HG02763 (cell line): ENCODE measurements around the gene CRMP1.

ENCODE experiments used
- ATAC-seq: cut with Tn5 transposase; IDR thresholded peaks from one replicate; pipeline ENCODE4 v1.9.1; 2021; ENCODE audit warnings: mild to moderate bottlenecking, moderate library complexity; ENCODE audit not compliant: unreplicated experiment

The CRMP1 gene

DNA sequence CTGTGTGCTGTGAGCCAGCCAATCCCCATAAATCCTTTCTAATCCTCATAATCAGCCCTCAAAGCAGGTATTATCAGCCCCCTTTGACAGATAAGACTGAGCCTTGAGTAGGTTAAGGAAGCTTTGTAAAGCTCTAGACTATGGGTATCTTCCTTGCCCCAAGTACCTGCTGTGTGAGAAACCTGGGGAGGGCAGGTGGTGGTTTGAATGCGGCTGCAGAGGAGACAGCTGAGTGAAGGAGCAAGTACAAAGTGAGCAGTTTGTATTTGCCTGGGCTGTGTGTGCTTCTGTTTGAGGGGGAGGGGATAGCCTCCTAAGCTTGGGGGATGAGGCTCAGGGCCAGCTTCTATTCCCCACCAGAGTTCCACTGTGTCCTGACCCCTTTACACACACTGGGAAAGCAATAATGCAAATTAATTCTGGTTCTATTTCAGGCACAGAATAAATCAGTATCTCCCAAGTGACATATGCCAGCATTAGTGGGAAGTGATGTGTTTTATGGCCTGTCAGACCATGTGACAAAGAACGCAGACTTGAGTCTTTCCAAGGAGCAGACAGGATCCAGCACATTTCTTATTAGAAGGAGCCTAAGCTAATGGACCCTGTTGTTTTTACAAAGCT is 118.4 kb downstream of the CRMP1 start:
- no peak for ATAC-seq

DNA sequence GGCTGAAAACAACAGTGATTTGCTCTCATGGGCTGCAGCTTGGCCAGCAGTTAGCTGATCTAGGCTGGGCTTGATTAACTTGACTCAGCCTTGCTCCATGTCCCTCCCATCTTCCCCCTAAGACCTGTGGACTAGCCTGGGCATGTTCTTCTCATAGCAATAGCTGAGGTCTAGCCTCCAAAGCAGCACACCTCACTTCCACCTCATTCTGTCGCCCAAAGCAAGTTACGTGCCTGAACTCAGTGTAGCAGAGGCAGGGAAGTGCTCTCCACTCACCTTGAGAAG is 119.7 kb downstream of the CRMP1 start:
- ATAC-seq = no peak

DNA sequence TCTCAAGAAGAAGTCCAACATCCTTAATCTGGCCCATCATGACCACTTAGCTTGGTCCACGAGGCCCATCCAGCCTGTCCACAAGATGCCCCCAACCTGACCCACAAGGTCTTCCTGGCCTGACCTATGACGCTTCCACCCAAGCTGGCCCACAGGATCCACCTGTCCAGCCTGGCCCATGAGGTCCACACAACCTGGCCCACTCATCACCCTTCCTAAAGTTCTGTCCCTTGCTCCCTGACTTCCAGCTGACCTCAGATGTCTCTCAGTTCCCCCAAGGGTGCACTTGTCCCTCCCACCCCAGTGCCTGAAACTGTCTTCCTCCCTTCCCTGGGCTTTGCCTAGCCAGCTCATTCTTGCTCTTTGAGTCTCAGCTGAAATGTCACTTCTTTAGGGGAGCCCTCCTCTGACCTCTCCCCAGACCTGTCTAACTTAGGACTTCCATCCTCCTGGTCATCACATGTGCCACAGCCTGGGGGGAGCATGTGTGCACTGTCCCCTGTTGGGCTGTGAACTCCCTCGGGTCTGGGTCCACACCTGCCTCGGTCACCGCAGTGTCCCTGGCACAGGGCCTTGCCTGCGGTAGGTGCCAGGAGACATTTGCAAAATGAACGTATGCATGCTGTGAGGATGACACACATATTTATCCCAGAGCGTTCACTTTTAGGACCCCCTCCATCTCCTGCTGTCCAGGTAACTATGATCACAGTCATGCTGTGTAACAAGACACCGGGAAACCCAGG is 120.2 kb downstream of the CRMP1 start:
- no peak for ATAC-seq
